H1 (cell line): ENCODE measurements around the gene HCST. TPM values are rescaled to one million over a fixed set of nuclear protein-coding genes. Genes with fewer than 3 reads are reported as not detected.

Experiments
- POU5F1 ChIP-seq: IDR thresholded peaks from 2 replicates; pipeline ENCODE4 v1.6.1; 2011; ENCODE audit warnings: low read depth, mild to moderate bottlenecking, low read length, moderate library complexity
- TAF7 ChIP-seq: optimal IDR thresholded peaks from 2 replicates; pipeline ENCODE3; 2011; ENCODE audit warnings: low read depth, mild to moderate bottlenecking, inconsistent platforms, low read length, moderate library complexity, borderline replicate concordance
- polyA plus RNA-seq, 7 experiments: library from polyadenylated mRNA; depleted of rRNA in 3 of 7; stranded (reverse) in 5 of 7; unstranded in 2 of 7; fragments of >200 nt in 5 of 7; fragments of 200-250 nt in 2 of 7; gene quantifications; 1 replicate in 5 of 7; 2 replicates in 1 of 7; 4 replicates in 1 of 7; pipeline versions ENCODE4 v1.2.1 to v1.2.3, GENCODE V29; 2011 to 2013; ENCODE audit warnings: missing spikeins in 2 of 7, mixed read lengths in 2 of 7
- total RNA-seq: library from RNA; stranded (reverse); fragmentation: NEBNext Ultra II Directional; extraction: Animal tissue kit (Norgen Biotek cat#: 25700); gene quantifications from 2 replicates; pipeline ENCODE4 v1.2.1, GENCODE V29; 2021

The HCST gene
- total and polyA plus RNA-seq, 2 of the 8 experiments (the other 6 are each of a cell fraction or from before 2014, with no cell fraction given) = 2.8 TPM; not detected in 1

GRCh38 chr19:35898499-35898809, 3.9 kb upstream of the HCST start (continued):
- TF ChIP-seq POU5F1 = no peak
- no peak for TF ChIP-seq TAF7
